Ovary (tissue), 9 donors: ENCODE results near the gene MDC1. TPM values are rescaled to one million over a fixed set of nuclear protein-coding genes. Genes with fewer than 3 reads are reported as not detected.
"Not testable (repeated sequence)": the region's sequence is repeated elsewhere in the genome, so short reads cannot be mapped to it uniquely, and the experiment has no call there.

Experiments used
- DNase-seq, 5 donors: peaks; one replicate each; pipeline ENCODE4 v3.0.0-alpha.2; 2019 to 2020
- H3K27ac ChIP-seq, 2 donors: fragments of 200-600 bp; one replicate each; pipeline versions ENCODE4 v1.5.1 to v1.8.0; 2019 to 2022
- H3K27me3 ChIP-seq: fragments of 200-600 bp; one replicate; pipeline ENCODE4 v1.8.0; 2022
- H3K36me3 ChIP-seq: fragments of 200-600 bp; sonication (generic); one replicate; pipeline ENCODE4 v1.5.1; 2019
- H3K4me1 ChIP-seq: one replicate; pipeline ENCODE4 v1.8.1; 2013; ENCODE audit warnings: mild to moderate bottlenecking, moderate library complexity; ENCODE audit not compliant: insufficient read depth
- H3K4me3 ChIP-seq: fragments of 200-600 bp; sonication (generic); one replicate; pipeline ENCODE4 v1.5.1; 2017
- H3K9me3 ChIP-seq, 2 donors: fragments of 200-600 bp in 1 of 2; sonication (generic) in 1 of 2; one replicate each; pipeline versions ENCODE4 v1.5.1 to v1.8.1; 2013 to 2019; ENCODE audit warnings: mild to moderate bottlenecking in 1 of 2, moderate library complexity in 1 of 2
- EP300 ChIP-seq: sonication (generic); formaldehyde crosslinking; IDR thresholded peaks from one replicate; pipeline ENCODE4 v1.6.1; 2017; ENCODE audit warnings: antibody characterized with exemption
- POLR2A ChIP-seq: fragments of 450-650 bp; IDR thresholded peaks from one replicate; pipeline ENCODE4 v1.6.1; 2017; ENCODE audit warnings: antibody characterized with exemption, mild to moderate bottlenecking, moderate library complexity
- WGBS, 3 donors: extraction: QIAGEN DNeasy Blood & Tissue Kit in 1 of 3; methylation state at CpG; one replicate each; pipeline versions ENCODE4 v1.1.5 to v1.1.7; 2013 to 2017; 5-methylcytosine and 5-hydroxymethylcytosine counted together
- intact Hi-C, 4 donors: fragments of 100-400 bp; cut with DNase I; formaldehyde crosslinking; loops; one replicate each; pipeline versions ENCODE4 v1.11.0 to v1.15.1; 2022 to 2023
- polyA plus RNA-seq, 2 donors: library from polyadenylated mRNA; stranded (reverse); fragments of 200-250 nt in 1 of 2; fragments of 350-450 nt in 1 of 2; fragmentation: Illumina TruSeq in 1 of 2; extraction: RNeasy Lipid Tissue Mini Kit (QIAGEN cat#74804) in 1 of 2; gene quantifications; one replicate each; pipeline ENCODE4 v1.2.3, GENCODE V29; 2013 to 2014
- total RNA-seq, 7 donors: library from RNA; depleted of rRNA in 2 of 7; stranded (reverse); fragments of >200 nt in 2 of 7; fragmentation: NEBNext Ultra II Directional in 3 of 7; extraction: Animal tissue kit (Norgen Biotek cat#: 25700) in 3 of 7; gene quantifications; one replicate each; pipeline versions ENCODE4 v1.1.0 to v1.2.4, GENCODE V29; 2016 to 2023
- TF ChIP-seq, protein P1 (sequence below), 3 donors: fragments of 450-650 bp in 2 of 3; fragments of 200-600 bp in 1 of 3; IDR thresholded peaks; one replicate each; pipeline versions ENCODE4 v1.5.1 to v1.8.0; 2016 to 2022; ENCODE audit warnings: antibody characterized with exemption in 3 of 3, mild to moderate bottlenecking in 1 of 3
- donor health status: DM: no; HTN: no; CAD: no; lungs with moderate emphysema.
- donor health status: DM: no; HTN: no; CAD: no.
- donor health status: Bipolar disorder and iron deficiency.
- donor health status: DM: yes; HTN: yes; CAD: no.
- donor health status: DM: no; HTN: no; CAD: no.
- donor health status: DM: yes; HTN: yes; CAD: no.

Gene MDC1
- total and polyA plus RNA-seq, 9 donors = 13.1 to 62.5 (median 39.2) TPM

DNA sequence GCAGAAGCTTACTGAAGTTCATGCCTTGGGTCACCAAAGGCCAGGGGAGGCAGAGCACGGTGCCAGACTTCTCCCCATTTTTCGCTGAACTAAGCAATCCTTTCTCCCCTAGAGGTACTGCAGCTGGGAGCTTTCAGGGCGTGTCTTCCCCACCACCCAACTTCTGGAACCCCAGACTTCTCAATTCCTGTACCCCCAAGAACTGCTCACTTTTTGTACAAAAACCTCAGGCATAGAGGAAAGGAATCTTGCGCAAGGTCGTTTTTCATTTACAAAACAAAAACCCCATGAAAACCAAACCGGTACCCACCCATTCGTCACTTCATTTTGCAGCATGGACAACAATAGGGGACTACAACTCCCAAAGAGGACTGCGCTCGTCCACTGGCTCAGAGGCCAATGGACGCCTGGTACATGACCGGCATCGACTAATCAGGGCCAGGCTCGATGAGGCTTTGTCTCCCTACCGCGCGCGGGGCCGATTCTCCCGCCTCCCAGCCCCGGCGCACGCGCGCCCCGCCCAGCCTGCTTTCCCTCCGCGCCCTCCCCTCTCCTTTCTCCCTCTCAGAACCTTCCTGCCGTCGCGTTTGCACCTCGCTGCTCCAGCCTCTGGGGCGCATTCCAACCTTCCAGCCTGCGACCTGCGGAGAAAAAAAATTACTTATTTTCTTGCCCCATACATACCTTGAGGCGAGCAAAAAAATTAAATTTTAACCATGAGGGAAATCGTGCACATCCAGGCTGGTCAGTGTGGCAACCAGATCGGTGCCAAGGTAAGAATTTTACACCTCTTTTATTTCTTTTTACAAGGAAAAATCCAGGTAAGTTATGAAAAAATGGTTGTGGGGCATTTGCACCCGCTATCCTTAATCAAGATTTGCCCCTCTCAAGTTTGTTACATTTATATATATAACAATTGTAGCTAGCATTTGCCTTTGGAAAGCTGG lies 3.0 kb upstream of the MDC1 start, which contains the start of gene TUBB:
Gene TUBB (plus strand): TSS at position 562 of the 947 bp plus-strand sequence. CDS start 155 bp downstream, at position 717.
- intact Hi-C loops = loop anchor here in 3 of 4 donors (2.0 kb wide), 1 partner anchor 33 kb away; the partner anchor contains the start of gene PPP1R18 (in 3 of the 3)
- peak; percentile 94 to 97 (median 96) for DNase-seq
- H3K4me3 ChIP-seq = peak within 1 kb of the TSS; percentile 89
- no peaks in the 10 kb centered on the region for H3K27me3 ChIP-seq
- H3K4me1 ChIP-seq = peaks cover 2% of the 10 kb centered on the region
- peak within 1 kb of the TSS; percentile 73 to 94 for H3K27ac ChIP-seq
- H3K36me3 ChIP-seq = no peaks in the 10 kb centered on the region
- WGBS, 3 donors = 0 to 1% (median 1%) methylated on average over 38 of the region's 38 CpGs
- TF ChIP-seq, protein P1, sequence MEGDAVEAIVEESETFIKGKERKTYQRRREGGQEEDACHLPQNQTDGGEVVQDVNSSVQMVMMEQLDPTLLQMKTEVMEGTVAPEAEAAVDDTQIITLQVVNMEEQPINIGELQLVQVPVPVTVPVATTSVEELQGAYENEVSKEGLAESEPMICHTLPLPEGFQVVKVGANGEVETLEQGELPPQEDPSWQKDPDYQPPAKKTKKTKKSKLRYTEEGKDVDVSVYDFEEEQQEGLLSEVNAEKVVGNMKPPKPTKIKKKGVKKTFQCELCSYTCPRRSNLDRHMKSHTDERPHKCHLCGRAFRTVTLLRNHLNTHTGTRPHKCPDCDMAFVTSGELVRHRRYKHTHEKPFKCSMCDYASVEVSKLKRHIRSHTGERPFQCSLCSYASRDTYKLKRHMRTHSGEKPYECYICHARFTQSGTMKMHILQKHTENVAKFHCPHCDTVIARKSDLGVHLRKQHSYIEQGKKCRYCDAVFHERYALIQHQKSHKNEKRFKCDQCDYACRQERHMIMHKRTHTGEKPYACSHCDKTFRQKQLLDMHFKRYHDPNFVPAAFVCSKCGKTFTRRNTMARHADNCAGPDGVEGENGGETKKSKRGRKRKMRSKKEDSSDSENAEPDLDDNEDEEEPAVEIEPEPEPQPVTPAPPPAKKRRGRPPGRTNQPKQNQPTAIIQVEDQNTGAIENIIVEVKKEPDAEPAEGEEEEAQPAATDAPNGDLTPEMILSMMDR (IDR thresholded peaks at IDR 0.05) = peak in 1 of 3 donors; percentile 23
- no peak for TF ChIP-seq EP300
- TF ChIP-seq POLR2A = peak; percentile 78
- no peaks in the 10 kb centered on the region for H3K9me3 ChIP-seq

GRCh38 chr6:30719356-30719755 lies 2.3 kb upstream of the MDC1 start:
- H3K27ac ChIP-seq = peak overlapping the region; percentile 66 to 73
- H3K4me1 ChIP-seq = peaks cover 2% of the 10 kb centered on the region
- no peaks in the 10 kb centered on the region for H3K9me3 ChIP-seq
- peak overlapping the region; percentile 39 for H3K4me3 ChIP-seq
- no peak for TF ChIP-seq POLR2A
- TF ChIP-seq EP300 = no peak
- TF ChIP-seq, protein P1 (IDR thresholded peaks at IDR 0.05) = no peak
- no peaks in the 10 kb centered on the region for H3K36me3 ChIP-seq
- intact Hi-C loops = no loop called here
- H3K27me3 ChIP-seq = no peaks in the 10 kb centered on the region
- WGBS, 3 donors = 17 to 18% (median 17%) methylated on average over 8 of the region's 8 CpGs
- no peak for DNase-seq

GRCh38 chr6:30717845-30718720 lies 1.0 kb upstream of the MDC1 start:
- intact Hi-C loops, H3K36me3 ChIP-seq, H3K27me3 ChIP-seq, H3K4me1 ChIP-seq, H3K9me3 ChIP-seq: not testable (repeated sequence)
- WGBS, 3 donors = 74 to 78% (median 77%) methylated on average over 37 of the region's 37 CpGs
- peak overlapping the region; percentile 47 for H3K4me3 ChIP-seq
- peak overlapping the region; percentile 23 to 98 for H3K27ac ChIP-seq
- peak in 1 of 5 donors; percentile 51 for DNase-seq

DNA sequence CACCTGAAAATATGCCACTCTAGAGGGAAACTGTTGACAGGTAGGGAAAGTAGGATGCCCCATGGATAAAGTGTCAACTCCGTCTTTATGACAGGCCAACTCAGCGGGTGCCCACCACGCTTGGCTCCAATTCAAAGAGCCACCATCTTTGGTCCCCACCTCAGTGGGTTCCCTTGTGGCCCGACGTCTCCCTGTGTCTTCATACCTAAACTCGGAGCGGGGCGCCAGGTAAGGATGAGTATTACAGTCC lies 277 bp downstream of the MDC1 start:
- Histone ChIP-seq H3K27me3 (no peaks in the 10 kb centered on the region), H3K27ac (peak overlapping the region; percentile 98), H3K4me1 (peaks cover 2% of the 10 kb centered on the region), H3K36me3 (no peaks in the 10 kb centered on the region), H3K4me3 (peak overlapping the region; percentile 49), H3K9me3 (no peaks in the 10 kb centered on the region)
- intact Hi-C loops = no loop called here
- DNase-seq = no peak
- 2 to 3% (median 3%) methylated on average over 8 of the region's 8 CpGs for WGBS, 3 donors
- no peak for TF ChIP-seq POLR2A
- TF ChIP-seq EP300 = no peak
- TF ChIP-seq, protein P1 (IDR thresholded peaks at IDR 0.05) = no peak
